GM18873 (cell line): Measurements from ENCODE around the gene SBK1.
"Not testable (repeated sequence)": the region's sequence is repeated elsewhere in the genome, so short reads cannot be mapped to it uniquely, and the experiment has no call there.

Experiments
- ATAC-seq: cut with Tn5 transposase; IDR thresholded peaks from one replicate; pipeline ENCODE4 v1.9.1; 2021; ENCODE audit warnings: mild to moderate bottlenecking, moderate library complexity, moderate number of reproducible peaks; ENCODE audit not compliant: unreplicated experiment, low FRiP score

SBK1 gene

GRCh38 chr16:28291651-28292626 lies at the start of gene SBK1:
TSS of gene SBK1 (plus strand) at chr16:28292525. CDS start at chr16:28317392, 24,867 bp downstream.
- peak; percentile 47 for ATAC-seq

GRCh38 chr16:28249483-28249882 lies 42.8 kb upstream of the SBK1 start:
- ATAC-seq, result not testable (repeated sequence)

DNA sequence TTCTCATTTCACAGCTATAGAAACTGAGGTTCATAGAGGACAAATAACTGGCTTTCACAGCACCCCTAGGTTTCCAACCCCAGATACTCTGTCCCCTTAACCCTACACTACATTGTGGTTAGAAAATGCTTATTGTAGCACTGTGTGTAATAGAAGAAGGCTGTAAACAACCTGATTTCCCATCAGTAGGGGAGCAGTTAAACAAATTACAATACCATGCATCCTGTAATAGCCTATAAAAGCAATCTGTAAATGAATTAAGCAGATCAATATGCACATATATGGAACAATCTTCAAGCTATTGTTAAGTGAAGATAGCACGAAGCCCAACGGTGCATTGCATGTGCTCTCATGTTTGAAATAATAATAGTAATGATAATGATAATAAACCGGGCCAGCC lies 41.3 kb upstream of the SBK1 start:
- no peak for ATAC-seq

DNA sequence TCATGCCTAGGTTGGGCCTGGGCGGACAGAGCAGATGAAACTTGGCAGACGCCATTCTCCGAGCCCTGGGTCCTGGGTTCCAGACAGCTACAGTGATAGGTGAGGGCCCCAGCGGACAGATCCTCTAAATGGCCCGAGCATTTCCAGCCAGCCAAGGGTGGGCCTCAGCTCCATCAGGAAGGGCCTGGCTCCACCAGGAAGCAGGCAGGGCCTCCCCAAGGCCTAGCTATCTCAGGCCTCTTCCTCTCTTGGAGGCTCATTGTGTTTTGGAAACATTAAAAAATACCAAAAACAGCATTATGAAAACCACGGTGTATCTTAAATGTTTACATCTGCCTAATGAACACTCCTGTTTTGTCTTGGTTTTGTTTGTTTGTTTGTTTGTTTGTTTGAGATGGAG lies 38.2 kb upstream of the SBK1 start:
- ATAC-seq, result no peak

DNA sequence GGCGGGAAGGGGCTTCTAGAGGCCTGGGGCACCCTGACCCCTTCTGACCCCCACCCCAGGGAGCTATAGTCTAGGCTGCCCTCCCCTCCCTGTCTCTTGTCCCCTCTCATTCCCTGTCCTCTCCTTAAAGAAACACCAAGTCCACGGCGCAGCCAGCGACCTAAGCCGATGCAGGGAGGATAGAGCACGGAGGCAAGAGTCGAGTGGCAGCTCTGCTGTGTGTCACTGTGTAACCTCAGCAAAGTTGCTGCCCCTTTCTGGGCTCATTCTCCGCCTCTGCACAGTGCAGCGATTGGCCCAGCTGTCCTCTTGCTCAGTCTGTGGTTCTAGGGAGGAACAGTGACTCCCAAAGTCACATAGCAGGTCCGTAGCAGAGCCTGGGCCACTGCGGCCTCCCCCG lies 36.5 kb upstream of the SBK1 start:
- ATAC-seq, result no peak

- no peak for ATAC-seq
Observed at GRCh38 chr16:28257256-28257655, 35.1 kb upstream of the SBK1 start.

- no peak for ATAC-seq
Observed at GRCh38 chr16:28258567-28258966, 33.8 kb upstream of the SBK1 start.

DNA sequence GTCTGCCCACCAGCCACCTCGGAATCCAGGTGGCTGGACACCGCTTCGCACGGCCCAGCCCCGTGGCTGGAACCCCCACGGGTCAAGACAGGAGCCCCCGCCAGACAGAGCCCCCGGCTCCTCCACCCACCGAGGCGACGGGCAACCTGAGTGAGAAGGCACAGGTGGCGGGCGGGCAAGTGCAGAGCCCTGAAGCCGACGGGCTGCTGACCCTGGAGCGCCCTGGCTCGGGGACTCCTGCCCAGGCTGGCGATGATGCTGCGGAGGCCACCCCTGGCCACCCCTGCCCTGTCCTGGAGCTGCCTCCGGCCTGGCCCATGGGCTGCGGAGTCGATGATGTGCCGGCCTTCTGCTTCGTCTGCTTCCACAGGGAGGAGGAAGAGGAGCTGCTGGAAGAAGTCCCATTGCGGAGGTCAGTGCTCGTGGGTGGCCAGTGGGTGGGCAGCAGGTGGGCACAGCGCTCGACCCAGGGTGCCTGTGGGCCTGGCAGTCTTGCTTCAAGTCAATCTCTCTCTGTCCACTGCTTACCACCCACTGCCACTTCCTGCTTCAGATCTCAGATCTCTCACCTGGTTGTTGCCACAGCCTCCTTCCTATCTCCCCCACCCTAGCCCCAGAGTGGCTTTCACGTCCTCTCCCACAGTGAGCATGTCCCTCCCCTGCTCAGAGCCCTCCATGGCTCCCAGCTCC lies 33.1 kb upstream of the SBK1 start:
- no peak for ATAC-seq

GRCh38 chr16:28259781-28260150 lies 32.6 kb upstream of the SBK1 start:
- ATAC-seq, result no peak

DNA sequence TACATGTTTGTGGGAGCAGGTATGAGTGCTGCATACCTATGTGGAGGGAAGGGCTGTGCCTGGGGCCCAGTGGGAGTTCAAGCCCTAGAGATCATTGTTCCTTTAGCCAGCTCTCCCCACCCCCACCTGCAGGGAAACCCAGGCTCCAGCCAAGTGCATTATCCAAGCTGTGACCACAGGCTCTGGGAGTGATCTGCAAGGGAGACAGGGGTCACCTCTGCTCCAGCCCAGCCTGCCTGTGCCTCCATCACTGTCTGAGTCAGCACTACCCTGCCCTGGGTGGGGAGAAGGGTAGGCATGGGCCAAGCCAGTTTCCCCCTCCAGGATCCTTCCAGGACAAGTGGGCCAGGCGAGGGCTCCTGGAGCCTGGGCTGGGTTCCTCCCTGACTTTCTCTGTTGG lies 32.1 kb upstream of the SBK1 start:
- ATAC-seq, result no peak

- no peak for ATAC-seq
Observed at GRCh38 chr16:28261942-28262341, 30.4 kb upstream of the SBK1 start.

DNA sequence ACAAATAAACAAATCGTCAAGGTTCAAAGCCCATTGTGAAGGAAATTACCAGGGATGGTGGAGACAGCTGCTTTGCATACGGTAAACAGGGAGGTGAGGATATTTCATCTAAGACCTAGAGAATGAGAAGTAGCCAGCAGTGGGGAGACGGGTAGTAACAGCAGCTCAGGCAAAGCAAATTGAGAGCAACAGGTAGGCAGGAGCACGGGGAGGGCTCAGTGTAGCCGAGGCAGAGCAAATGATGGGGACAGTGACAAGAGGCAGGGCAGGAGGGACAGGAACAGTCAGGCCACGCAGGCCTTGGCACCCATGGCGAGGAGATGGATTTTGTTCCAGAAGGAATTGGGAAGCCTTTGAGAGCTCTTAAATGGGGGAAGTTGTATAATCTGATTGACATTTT lies 29.0 kb upstream of the SBK1 start:
- no peak for ATAC-seq

DNA sequence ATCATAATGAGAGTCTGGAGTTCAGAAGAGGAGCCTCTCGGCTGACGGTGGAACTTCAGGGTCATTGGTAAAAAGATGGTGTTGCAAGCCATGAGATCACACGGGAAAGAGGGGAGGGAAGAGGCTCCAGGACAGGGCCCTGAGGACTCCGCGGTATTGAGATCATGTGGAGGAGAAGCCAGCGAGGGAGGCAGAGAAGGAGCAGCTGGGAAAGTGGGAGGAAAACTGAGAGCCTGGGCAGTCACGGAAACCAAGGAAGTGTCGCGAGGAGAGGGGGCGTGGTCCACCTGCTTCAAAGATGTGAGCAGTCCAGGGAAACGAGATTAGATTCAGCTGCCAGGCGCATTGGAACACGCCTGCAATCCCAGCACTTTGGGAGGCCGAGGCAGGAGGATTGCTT lies 27.7 kb upstream of the SBK1 start:
- ATAC-seq, result no peak

GRCh38 chr16:28265822-28266221 lies 26.5 kb upstream of the SBK1 start:
- ATAC-seq, result no peak

DNA sequence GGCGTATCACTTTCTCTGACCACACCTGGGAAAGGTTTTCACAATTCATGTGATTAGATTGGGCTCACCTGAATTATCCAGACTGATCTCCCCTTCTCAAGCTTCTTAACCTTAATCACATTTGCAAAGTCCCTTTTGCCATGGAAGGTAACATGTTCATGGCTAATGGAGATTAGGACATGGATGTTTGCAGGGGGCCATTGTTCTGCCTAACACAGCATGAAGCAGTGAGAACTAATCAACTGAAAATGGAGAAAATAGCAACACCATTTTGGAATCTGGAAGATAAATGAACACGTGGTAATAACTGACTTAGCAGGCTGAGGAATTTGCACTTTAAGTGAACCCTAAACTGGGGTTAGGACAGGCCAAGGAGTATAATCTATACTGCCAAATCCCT lies 25.0 kb upstream of the SBK1 start:
- ATAC-seq, result no peak

DNA sequence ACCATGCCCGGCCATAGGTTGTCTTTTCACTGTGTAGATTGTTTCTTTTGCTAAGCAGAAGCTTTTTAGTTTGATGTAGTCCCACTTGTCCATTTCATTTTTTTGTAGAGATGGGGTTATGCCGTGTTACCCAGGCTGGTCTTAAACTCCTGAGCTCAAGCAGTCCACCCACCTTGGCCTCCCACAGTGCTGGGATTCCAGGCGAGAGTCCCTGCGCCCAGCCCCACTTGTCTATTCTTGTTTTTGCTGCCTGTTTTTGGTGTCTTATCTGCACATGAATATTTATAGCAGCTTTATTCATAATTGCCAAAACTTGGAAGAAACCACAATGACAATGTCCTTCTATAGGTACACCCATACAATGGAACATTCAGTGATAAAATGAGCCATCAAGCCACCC lies 18.8 kb upstream of the SBK1 start:
- ATAC-seq, result no peak

- ATAC-seq, result no peak
Observed at GRCh38 chr16:28274676-28275075, 17.6 kb upstream of the SBK1 start.

GRCh38 chr16:28276301-28276700 lies 16.0 kb upstream of the SBK1 start:
- no peak for ATAC-seq

DNA sequence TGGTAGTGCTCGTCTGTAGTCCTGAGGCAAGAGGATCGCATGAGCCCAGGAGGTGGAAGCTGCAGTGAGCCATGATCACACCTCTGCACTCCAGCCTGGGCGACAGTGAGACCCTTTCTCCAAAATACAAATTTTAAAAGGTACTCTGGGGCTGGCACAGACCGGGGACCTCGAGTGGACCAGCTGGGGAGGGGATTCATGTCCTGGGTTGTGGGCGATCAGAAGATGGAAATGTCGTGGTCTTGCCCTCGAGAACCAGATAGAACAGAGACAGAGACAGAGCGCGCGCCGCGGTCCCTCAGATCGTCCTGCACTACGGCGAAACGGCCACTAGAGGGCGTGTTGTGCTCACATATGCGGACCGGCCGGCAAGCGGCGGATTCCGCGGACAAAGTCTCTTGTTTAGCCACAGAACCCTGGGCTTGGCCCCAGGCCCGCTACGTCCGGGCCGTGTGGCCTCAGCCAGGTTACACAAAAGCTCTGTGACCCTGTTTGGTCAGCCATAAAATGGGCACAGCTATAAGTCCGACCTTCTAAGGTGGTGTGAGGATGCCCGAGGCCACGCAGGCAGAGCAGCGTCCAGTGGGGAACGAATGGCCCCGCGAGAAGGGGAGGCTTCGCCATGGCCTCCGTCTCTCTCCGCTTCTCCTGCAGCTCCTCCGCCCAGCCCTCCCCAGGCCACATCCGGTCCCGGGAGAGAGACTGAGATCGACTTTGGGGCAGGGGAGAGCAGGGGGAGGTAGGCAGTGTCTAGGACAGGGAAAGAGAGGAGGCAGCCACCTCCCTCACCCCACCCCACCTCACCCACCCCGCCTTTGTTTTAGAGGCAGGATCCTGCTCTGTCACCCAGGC lies 14.6 kb upstream of the SBK1 start:
- no peak for ATAC-seq

- ATAC-seq, result no peak
Observed at GRCh38 chr16:28279006-28279405, 13.3 kb upstream of the SBK1 start.
